Measurements from ENCODE around the gene RSPRY1.
A peak's percentile ranks its signal among the peaks of the same experiment; 100 is the strongest.

The RSPRY1 gene

DNA sequence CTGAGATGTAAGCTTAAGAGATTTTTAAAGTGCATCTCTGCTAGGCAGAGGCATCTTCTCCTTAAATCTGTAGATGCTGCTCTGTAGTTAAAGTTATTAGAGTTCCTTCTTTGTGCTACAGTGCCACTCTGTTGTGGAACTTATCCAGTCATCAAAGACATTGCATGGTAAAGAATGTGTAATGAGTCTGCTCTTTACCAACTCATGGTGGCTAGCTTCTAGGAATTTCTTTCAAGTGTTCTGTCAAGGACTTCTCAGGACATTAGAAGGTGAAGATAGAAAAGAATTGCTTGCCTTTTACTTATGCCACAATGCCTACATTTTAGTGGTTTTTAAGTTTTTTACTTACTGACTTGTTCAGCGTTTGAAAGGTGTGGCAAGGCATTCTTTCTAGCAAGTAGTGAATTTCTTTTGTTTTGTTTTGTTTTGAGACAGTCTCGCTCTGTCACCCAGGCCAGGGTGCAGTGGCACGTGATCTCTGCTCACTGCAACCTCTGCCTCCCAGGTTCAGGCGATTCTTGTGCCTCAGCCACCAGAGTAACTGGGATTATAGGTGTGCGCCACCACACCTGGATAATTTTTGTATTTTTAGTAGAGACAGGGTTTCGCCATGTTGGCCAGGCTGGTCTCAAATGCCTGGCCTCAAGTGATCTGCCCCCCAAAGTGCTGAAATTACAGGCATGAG, 38.7 kb downstream of the RSPRY1 start:
- DNase-seq (ENCODE audit: low read depth) = no peak

DNA sequence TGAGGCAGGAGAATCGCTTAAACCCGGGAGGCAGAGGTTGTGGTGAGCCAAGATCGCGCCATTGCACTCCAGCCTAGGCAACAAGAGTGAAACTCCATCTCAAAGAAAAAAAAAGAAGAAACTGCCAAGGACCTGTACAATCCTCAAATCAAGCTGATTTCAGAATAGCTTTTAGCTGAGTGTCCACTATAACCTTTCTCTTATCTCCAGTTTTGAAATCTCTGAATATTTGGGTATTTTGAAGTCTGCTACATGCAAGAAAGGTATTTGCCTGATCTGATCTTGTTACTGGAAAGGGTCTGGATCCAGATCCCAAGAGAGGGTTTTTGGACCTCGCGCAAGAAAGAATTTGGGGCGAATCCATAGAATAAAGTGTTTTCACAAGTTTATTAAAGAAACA, 39.8 kb downstream of the RSPRY1 start:
- no peak for DNase-seq (ENCODE audit: low read depth)

GRCh38 chr16:57226701-57227621, 40.8 kb downstream of the RSPRY1 start:
- DNase-seq (ENCODE audit: low read depth) = no peak

GRCh38 chr16:57229079-57229478, 43.0 kb downstream of the RSPRY1 start:
- DNase-seq (ENCODE audit: low read depth) = no peak

DNA sequence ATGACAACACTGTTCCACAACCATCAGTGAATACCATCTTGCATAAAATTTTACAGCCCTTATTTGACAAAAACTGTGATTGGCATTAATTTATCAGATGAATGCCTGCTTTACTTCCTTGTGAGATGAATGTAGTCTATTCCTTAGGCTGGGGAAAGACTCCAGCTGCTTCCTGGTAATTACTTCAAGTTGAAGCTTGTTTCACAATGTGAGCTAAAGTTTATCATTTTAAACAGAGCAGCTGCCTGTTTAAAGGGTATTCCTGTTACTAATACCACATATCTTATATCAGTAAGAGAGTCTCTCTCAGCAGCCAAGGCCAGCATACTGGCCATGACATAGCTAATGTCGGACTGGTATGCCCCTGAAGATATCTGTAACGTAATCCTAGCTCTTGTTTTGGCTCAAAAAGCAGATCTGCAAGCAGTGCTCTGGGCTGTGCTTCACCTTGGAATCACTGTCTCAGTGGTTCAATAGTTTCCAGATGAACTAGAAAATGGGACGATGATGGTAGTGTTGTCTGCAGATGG, 45.8 kb downstream of the RSPRY1 start:
- DNase-seq (ENCODE audit: low read depth) = no peak

DNA sequence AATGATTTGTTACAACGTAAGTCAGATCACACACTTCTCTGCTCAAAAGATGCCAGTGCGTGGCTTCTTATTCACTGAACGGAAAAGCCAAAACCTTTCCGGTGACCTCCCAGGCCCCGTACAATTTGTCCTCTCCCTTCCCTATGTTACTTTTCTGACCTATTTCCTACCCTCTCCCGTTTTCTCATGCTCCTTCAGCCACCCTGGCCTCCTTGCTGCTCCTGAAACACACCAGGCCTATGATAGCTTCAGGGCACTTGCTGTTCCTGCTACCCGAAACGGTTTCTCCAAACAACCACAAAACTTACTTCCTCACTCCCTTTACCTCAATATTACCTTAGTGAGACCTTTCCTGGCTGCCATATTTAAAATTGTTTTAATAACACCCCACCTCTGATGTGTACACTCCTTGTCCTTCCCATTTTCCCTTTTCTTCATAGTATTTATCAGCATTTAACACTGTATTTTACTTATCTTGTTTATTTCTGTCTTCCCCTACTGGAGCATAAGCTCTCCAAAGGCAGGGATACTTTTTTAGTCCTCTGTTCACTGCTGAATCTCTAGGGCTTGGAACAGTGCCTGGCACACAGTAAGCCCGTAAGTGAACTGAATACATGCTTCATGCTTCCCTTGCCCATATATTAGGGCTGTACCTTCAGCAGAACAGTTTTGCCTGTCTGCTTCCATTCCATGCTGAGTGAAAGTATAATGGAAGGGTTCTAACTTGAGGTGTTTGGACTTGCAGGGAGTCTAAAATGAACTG, 48.0 kb downstream of the RSPRY1 start:
- DNase-seq (ENCODE audit: low read depth) = no peak

- DNase-seq (ENCODE audit: low read depth) = no peak
Measured at GRCh38 chr16:57234707-57235092, 48.6 kb downstream of the RSPRY1 start.

- DNase-seq (ENCODE audit: low read depth) = no peak
Measured at GRCh38 chr16:57235128-57236021, 49.2 kb downstream of the RSPRY1 start.

DNA sequence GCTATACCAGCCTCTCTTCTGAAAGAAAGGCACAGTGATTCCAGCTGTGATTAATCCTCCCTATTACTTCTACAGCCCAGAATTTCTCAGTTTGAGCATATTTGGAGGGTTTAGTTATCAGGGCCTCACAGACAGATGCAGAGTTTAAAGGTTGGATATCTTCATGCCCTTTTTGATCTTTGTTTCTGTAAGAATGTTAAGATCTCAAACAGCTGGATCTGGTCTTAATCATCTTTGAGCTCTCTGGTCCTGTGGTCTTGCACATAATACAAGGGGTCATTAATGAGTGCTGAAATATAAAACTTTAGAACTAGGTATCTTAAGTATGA, 49.9 kb downstream of the RSPRY1 start:
- DNase-seq (ENCODE audit: low read depth) = no peak

GRCh38 chr16:57238682-57239081, 52.6 kb downstream of the RSPRY1 start:
- DNase-seq (ENCODE audit: low read depth) = no peak

DNA sequence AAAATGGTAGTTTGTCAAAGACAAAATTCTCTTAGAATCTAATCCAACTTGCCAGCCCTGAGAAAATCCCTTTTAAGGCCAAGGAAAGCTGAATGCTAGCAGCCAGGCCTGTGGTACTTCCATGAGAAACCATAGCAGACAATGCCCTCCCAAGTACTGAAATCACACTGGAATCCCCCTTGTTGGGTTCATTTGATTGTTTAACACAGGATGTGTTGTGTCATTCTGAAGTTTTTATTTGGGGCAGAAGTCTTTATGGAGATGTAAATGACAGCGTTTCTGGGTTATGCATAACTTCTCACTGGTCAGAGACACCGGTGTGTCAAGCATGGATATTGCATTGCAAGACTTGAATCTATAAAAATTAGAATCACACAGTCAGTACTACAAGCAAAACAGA, 53.0 kb downstream of the RSPRY1 start:
- no peak for DNase-seq (ENCODE audit: low read depth)

DNA sequence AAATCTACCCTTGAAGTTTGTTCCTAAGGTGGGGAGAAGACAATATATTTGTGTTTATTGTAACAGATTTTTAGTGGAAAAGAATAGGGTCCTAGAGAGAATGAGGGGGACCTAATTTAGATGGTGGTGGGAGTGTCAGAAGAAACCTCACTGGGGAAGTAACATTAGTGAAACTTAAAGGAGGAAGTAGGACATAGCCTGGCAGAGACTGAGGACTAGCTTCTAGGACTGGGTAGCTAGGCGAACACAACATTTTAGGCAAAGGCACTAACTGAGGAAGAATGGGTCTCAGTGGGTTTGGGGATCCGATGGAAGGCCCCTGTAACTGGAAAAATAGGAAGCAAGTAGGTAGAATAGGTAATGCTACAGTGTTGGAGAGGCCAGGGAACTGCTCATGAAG, 54.7 kb downstream of the RSPRY1 start:
- no peak for DNase-seq (ENCODE audit: low read depth)

GRCh38 chr16:57242650-57243049, 56.5 kb downstream of the RSPRY1 start:
- no peak for DNase-seq (ENCODE audit: low read depth)

GRCh38 chr16:57244463-57244766, 58.3 kb downstream of the RSPRY1 start:
- no peak for DNase-seq (ENCODE audit: low read depth)

GRCh38 chr16:57244767-57245471, 58.8 kb downstream of the RSPRY1 start, which contains the start of gene ARL2BP:
ARL2BP (plus strand) TSS chr16:57245259; CDS start chr16:57245368, 109 bp downstream.
- peak; percentile 95 for DNase-seq (ENCODE audit: low read depth)

DNA sequence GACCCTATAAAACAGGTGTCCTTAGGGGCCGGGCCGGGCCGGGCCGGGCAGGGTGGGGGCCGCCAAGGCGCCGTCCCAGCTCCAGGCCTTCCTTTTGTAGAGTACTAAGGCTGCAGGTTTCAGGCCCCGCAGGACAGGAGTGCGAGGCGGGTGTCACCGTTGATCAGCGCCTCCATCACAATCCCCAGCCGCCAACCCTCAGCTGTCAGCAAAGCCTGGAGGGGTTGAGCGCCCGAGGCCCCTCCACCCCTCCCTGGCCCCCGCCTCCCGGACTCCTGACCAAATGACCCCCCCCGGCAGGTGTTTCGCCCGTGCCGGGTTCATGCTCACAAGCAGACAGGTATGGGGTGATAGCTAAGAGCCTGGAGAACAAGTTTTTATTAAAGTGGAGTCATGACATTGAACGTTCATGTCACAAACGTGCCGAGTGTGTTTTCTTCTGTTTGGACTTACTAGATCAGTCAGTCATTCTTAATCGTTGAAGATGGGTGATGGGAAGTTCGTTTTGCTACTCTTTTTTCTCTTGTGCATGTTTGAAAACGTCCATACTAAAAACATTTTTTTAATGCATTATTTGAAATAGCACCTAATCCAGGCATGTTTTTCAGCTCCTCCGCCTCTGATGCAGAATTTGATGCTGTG, 59.5 kb downstream of the RSPRY1 start:
- DNase-seq (ENCODE audit: low read depth) = no peak

DNA sequence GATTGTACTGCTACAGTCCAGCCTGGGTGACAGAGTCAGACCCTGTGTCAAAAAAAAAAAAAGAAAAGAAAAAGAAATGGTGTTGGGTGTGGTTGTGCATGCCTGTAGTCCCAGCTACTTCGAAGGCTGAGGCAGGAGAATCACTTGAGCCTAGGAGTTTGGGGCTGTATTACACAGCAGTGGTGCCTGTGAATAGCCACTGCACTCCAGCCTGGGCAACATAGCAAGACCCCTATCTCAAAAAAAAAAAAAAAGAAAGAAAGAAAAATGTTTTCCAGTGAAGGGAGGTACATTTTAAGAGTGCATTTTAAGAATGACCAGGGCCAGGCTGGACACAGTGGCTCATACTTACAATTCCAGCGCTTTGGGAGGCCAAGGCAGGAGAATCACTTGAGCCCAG, 65.2 kb downstream of the RSPRY1 start:
- DNase-seq (ENCODE audit: low read depth) = no peak

- DNase-seq (ENCODE audit: low read depth) = no peak
Measured at GRCh38 chr16:57252148-57252721, 66.1 kb downstream of the RSPRY1 start.

- no peak for DNase-seq (ENCODE audit: low read depth)
Measured at GRCh38 chr16:57253466-57253865, 67.3 kb downstream of the RSPRY1 start.

Data from activated T-cell treated with anti-CD3 and anti-CD28 coated beads for 1 hour (primary cell).